ENCODE results near the gene GSC.
"Not testable (repeated sequence)": the region's sequence is repeated elsewhere in the genome, so short reads cannot be mapped to it uniquely, and the experiment has no call there.

GSC gene

DNA sequence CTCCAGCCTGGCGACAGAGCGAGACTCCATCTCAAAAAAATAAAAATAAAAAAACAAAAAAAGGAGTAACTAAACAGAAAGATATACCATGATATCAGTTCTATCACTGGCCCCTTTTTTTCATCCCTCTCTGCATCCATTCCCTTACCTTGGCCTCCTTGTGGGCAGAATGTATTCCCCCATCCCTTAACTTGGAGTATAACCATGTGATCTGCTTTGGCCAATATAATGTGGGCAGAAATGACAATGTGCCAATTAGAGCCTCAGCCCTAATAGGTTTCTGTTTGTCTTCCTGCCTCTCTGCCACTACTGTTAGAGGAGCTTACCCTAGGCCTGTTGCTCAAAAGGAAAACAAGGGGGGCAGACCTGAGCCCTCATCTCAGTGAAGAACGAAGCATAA is 23.8 kb downstream of the GSC start:
- no peak for DNase-seq (ENCODE audit: low spot score)

DNA sequence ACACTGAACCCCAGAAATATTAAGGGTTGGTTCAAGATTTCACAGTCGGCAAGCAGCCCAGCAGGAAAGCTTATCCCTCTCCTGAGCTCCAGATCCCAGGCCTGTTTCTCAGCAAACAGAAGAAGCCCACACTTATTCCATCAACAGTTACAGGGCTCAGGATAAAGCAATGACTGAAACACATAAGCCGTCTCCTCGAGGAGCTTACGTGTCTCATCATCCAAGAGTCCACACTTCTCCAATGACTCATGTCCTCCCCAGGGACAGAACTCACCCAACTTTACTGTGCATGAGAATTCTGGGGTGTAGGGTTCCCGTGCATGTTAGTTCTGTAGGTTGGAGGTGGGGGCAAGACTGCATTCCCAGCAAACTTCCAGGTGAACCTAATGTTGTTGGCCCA is 31.2 kb downstream of the GSC start:
- no peak for DNase-seq (ENCODE audit: low spot score)

DNA sequence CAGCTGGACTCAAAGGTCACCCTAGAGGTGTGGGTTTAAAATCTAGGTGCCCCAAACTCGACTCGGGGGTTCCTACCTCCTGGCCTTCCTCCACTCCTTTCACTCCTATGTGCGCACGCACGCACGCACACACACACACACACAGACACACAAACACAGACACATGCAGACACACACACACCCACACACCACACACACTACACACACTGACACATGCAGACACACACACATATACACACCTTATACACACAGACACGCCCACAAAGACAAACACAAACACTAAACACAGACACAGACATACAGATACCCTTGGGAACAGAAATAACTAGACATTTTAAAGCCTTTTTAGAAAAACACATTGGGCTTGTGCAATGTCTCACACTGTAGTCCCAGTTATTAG is 31.8 kb downstream of the GSC start:
- no peak for DNase-seq (ENCODE audit: low spot score)

DNA sequence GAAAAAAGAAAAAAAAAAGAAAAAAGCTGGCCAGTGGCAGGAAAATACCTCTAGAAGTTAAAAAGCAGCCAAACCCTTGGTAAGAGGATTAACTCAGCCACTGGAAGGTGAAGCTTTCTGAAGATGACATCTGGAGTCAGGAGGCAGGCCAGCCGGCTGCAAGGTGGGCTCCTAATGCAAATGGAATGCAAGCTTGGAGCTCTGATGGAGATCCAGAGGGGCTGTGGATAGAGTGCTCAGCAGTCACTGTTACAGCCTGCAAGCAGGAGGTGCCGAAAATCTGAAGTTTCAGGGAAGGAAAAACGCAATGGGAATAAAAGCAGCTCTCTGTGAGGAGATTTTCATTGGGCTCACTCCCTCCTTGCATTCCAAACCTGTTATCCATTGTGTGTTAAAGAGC is 41.0 kb downstream of the GSC start:
- DNase-seq (ENCODE audit: low spot score) = no peak

DNA sequence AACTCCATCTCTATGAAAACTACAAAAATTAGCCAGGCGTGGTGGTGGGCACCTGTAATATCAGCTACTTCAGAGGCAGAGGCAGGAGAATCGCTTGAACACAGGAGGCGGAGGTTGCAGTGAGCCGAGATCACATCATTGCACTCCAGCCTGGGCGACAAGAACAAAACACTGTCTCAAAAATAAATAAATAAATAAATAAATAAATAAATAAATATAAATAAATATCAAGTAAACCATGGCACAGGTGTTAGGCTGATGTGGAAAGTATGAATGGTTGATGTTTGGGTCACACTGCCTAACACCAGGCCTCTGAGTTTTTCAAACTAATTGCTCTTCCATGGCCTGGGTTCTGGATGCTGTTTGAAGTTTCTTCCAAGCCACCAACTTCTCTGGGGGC is 41.5 kb downstream of the GSC start:
- DNase-seq (ENCODE audit: low spot score) = not testable (repeated sequence)

DNA sequence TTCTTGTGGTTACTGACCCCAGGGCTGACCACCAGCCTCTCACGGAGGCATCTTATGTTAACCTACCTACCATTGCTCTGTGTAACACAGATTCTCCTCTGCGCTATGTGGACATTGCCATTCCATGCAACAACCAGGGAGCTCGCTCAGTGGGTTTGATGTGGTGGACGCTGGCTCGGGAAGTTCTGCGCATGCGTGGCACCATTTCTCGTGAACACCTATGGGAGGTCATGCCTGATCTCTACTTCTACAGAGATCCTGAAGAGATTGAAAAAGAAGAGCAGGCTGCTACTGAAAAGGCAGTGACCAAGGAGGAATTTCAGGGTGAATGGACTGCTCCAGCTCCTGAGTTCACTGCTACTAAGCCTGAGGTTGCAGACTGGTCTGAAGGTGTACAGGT is 43.3 kb downstream of the GSC start:
- not testable (repeated sequence) for DNase-seq (ENCODE audit: low spot score)

DNA sequence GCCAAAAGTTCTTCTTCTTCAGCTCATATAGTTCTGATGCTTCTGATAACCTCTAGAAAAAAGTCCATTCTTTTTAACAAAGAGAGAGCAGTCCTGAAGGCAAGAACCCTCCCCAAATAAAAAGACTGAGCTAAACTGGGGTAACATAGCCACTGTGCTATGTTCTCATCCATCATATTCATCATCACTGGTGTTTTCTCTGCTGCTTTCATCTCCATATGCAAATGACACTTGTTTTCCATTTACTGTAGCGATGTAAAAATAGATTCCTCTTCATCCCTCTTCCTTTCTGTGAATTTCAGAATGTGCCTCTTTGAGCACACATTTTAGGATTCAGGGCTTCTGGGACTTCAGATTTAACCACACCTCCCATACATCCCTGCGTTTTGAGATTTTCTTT is 44.9 kb downstream of the GSC start:
- DNase-seq (ENCODE audit: low spot score) = no peak

DNA sequence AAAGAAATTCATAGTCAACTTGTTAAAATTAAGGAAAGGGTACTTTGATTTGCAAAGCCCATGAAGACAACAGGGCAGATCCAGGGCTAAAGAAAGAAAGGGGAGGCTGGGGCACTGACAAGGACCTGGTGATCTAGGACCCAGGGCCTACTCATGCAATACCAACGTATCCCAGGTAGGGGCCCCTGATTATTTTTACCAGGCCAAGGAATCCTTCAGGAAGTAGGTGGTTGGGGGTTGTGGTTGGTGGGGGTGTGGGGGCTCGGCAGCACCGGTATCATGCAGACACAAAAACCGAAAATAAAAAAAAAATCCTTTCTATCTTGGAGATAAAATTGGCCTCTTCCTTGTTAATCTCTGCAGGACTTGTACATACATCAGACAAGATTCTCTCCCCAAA is 47.5 kb downstream of the GSC start:
- no peak for DNase-seq (ENCODE audit: low spot score)
